ENCODE results near the gene HIGD1B. TPM values are rescaled to one million over a fixed set of nuclear protein-coding genes. Genes with fewer than 3 reads are reported as not detected.

The HIGD1B gene
- polyA plus RNA-seq, 1 donor from 2014 or later, result not detected

DNA sequence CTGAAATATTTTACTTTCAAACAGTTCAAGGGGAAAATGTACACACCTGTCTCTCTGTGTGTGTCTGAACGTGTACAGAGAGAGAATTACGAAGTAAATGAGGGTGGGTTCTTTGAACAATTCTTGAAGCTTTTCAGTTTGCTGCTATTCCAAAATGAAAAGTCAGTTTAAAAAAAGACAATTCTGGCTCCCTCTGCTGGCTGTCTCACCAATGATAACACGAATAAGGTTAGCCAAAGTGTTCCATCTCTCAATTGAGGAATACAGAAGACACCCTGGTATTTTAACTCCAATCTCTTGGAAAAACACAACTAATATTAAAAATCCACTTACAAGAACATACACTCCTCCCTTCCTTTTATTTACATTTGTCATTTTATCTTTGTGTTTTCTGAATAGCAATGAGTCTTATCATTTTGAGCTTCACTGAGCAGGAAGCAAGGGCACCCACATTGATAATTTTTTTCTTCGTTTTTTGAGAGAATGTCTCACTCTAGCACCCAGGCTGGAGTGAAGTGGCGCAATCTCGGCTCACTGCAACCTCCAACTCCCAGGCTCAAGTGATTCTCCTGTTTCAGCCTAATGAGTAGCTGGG lies 31.0 kb downstream of the HIGD1B start:
- H3K4me3 ChIP-seq (ENCODE audit: low read length), result no peak overlapping the region
- no peaks in the 10 kb centered on the region for H3K79me2 ChIP-seq (replicated peaks; ENCODE audit: insufficient read depth, low read length)
- no peak overlapping the region for H3K4me2 ChIP-seq (ENCODE audit: low read length)
- no peak overlapping the region for H3K27ac ChIP-seq (ENCODE audit: low read length)
- H3K9me2 ChIP-seq (ENCODE audit: insufficient read depth, low read length), result no peaks in the 10 kb centered on the region
- no peaks in the 10 kb centered on the region for H3K36me3 ChIP-seq (ENCODE audit: insufficient read depth, low read length)
- H3K27me3 ChIP-seq (ENCODE audit: insufficient read depth, low read depth, low read length), result no peaks in the 10 kb centered on the region
- no peaks in the 10 kb centered on the region for H3F3A ChIP-seq (ENCODE audit: insufficient read depth, low read length, poor library complexity, severe bottlenecking)
- H2AFZ ChIP-seq (ENCODE audit: low read depth, low read length), result no peak overlapping the region
- TF ChIP-seq, protein P1, sequence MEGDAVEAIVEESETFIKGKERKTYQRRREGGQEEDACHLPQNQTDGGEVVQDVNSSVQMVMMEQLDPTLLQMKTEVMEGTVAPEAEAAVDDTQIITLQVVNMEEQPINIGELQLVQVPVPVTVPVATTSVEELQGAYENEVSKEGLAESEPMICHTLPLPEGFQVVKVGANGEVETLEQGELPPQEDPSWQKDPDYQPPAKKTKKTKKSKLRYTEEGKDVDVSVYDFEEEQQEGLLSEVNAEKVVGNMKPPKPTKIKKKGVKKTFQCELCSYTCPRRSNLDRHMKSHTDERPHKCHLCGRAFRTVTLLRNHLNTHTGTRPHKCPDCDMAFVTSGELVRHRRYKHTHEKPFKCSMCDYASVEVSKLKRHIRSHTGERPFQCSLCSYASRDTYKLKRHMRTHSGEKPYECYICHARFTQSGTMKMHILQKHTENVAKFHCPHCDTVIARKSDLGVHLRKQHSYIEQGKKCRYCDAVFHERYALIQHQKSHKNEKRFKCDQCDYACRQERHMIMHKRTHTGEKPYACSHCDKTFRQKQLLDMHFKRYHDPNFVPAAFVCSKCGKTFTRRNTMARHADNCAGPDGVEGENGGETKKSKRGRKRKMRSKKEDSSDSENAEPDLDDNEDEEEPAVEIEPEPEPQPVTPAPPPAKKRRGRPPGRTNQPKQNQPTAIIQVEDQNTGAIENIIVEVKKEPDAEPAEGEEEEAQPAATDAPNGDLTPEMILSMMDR (IDR thresholded peaks at IDR 0.05; ENCODE audit: poor library complexity, severe bottlenecking), result peak; percentile 67
- TF ChIP-seq TAF1 (IDR thresholded peaks at IDR 0.05; ENCODE audit: low read depth) (no peak), EP300 (conservative IDR thresholded peaks at IDR 0.05; ENCODE audit: poor library complexity, severe bottlenecking) (no peak), RAD21 (conservative IDR thresholded peaks at IDR 0.05) (peak; percentile 56), SMC3 (conservative IDR thresholded peaks at IDR 0.05; ENCODE audit: poor library complexity) (peak; percentile 73)
- H3K9ac ChIP-seq (ENCODE audit: low read length), result no peak overlapping the region
- H4K20me1 ChIP-seq (ENCODE audit: insufficient read depth), result no peaks in the 10 kb centered on the region
- no peaks in the 10 kb centered on the region for H3K9me3 ChIP-seq (ENCODE audit: low read length)

DNA sequence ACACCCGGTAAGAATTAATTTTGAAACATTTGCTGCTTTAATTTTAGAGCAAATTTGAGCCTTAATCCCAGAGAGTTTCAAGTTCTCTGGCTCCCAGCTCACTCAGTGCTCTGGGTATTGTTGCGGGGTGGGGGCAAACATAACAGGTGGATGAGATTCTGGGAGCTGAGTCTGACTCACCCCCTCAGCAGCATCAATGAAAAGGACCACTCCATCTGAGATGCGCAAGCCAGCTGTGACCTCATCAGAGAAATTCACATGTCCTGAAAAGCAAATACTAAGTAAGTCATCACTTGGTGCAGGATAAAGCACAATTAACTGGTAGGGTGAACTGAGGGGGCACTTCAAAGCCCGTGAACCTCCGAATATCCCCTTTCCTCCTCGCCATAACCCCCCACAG lies 31.7 kb downstream of the HIGD1B start:
- Histone ChIP-seq H4K20me1 (ENCODE audit: insufficient read depth) (no peaks in the 10 kb centered on the region), H3K9me2 (ENCODE audit: insufficient read depth, low read length) (no peaks in the 10 kb centered on the region), H3K4me3 (ENCODE audit: low read length) (no peak overlapping the region), H3K79me2 (replicated peaks; ENCODE audit: insufficient read depth, low read length) (no peaks in the 10 kb centered on the region), H3F3A (ENCODE audit: insufficient read depth, low read length, poor library complexity, severe bottlenecking) (no peaks in the 10 kb centered on the region), H3K4me2 (ENCODE audit: low read length) (no peak overlapping the region), H2AFZ (ENCODE audit: low read depth, low read length) (no peak overlapping the region), H3K27ac (ENCODE audit: low read length) (no peak overlapping the region), H3K36me3 (ENCODE audit: insufficient read depth, low read length) (no peaks in the 10 kb centered on the region), H3K9ac (ENCODE audit: low read length) (no peak overlapping the region), H3K27me3 (ENCODE audit: insufficient read depth, low read depth, low read length) (no peaks in the 10 kb centered on the region), H3K9me3 (ENCODE audit: low read length) (no peaks in the 10 kb centered on the region)
- TF ChIP-seq RAD21 (conservative IDR thresholded peaks at IDR 0.05) (no peak), MXI1 (conservative IDR thresholded peaks at IDR 0.05; ENCODE audit: poor library complexity, severe bottlenecking) (no peak), EP300 (conservative IDR thresholded peaks at IDR 0.05; ENCODE audit: poor library complexity, severe bottlenecking) (no peak), TAF1 (IDR thresholded peaks at IDR 0.05; ENCODE audit: low read depth) (no peak)

DNA sequence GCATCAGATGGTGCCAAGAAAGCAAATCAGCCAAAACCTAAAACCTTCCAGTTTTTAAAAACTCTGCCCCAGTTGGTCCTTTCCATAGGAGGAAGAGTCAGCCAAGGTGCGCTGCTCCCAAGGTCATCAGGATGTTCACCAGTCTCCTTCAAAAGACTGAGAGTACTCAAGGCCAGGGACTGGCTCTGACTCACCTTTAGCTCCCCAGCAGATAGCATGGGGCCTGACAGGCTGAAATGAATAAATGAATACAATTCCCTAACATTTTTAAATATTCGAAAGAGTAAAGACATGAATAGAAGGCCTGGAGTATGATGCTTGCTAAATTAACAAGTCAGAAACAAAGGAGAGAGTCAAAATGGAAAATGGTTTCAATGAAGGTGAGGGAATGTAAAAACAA lies 32.4 kb downstream of the HIGD1B start:
- no peak for TF ChIP-seq RAD21 (conservative IDR thresholded peaks at IDR 0.05)
- no peak for TF ChIP-seq POLR2AphosphoS5 (IDR thresholded peaks at IDR 0.05)
- no peak for TF ChIP-seq MXI1 (conservative IDR thresholded peaks at IDR 0.05; ENCODE audit: poor library complexity, severe bottlenecking)
- no peak for TF ChIP-seq EP300 (conservative IDR thresholded peaks at IDR 0.05; ENCODE audit: poor library complexity, severe bottlenecking)
- TF ChIP-seq, protein P1 (IDR thresholded peaks at IDR 0.05; ENCODE audit: poor library complexity, severe bottlenecking), result no peak
- TF ChIP-seq TAF1 (IDR thresholded peaks at IDR 0.05; ENCODE audit: low read depth), result no peak
- TF ChIP-seq EZH2 (IDR thresholded peaks at IDR 0.05; ENCODE audit: borderline replicate concordance, insufficient read depth, low read length, poor library complexity, severe bottlenecking), result no peak
- no peak for TF ChIP-seq SMC3 (conservative IDR thresholded peaks at IDR 0.05; ENCODE audit: poor library complexity)
- TF ChIP-seq, protein P2, sequence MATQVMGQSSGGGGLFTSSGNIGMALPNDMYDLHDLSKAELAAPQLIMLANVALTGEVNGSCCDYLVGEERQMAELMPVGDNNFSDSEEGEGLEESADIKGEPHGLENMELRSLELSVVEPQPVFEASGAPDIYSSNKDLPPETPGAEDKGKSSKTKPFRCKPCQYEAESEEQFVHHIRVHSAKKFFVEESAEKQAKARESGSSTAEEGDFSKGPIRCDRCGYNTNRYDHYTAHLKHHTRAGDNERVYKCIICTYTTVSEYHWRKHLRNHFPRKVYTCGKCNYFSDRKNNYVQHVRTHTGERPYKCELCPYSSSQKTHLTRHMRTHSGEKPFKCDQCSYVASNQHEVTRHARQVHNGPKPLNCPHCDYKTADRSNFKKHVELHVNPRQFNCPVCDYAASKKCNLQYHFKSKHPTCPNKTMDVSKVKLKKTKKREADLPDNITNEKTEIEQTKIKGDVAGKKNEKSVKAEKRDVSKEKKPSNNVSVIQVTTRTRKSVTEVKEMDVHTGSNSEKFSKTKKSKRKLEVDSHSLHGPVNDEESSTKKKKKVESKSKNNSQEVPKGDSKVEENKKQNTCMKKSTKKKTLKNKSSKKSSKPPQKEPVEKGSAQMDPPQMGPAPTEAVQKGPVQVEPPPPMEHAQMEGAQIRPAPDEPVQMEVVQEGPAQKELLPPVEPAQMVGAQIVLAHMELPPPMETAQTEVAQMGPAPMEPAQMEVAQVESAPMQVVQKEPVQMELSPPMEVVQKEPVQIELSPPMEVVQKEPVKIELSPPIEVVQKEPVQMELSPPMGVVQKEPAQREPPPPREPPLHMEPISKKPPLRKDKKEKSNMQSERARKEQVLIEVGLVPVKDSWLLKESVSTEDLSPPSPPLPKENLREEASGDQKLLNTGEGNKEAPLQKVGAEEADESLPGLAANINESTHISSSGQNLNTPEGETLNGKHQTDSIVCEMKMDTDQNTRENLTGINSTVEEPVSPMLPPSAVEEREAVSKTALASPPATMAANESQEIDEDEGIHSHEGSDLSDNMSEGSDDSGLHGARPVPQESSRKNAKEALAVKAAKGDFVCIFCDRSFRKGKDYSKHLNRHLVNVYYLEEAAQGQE (IDR thresholded peaks at IDR 0.05; ENCODE audit: borderline replicate concordance), result no peak
- Histone ChIP-seq H4K20me1 (ENCODE audit: insufficient read depth) (no peaks in the 10 kb centered on the region), H3K36me3 (ENCODE audit: insufficient read depth, low read length) (no peaks in the 10 kb centered on the region), H3K9ac (ENCODE audit: low read length) (no peak overlapping the region), H3K27ac (ENCODE audit: low read length) (no peak overlapping the region), H3K79me2 (replicated peaks; ENCODE audit: insufficient read depth, low read length) (no peaks in the 10 kb centered on the region), H3F3A (ENCODE audit: insufficient read depth, low read length, poor library complexity, severe bottlenecking) (no peaks in the 10 kb centered on the region), H3K4me3 (ENCODE audit: low read length) (no peak overlapping the region), H3K9me2 (ENCODE audit: insufficient read depth, low read length) (no peaks in the 10 kb centered on the region), H3K9me3 (ENCODE audit: low read length) (no peaks in the 10 kb centered on the region), H3K27me3 (ENCODE audit: insufficient read depth, low read depth, low read length) (no peaks in the 10 kb centered on the region), H3K4me2 (ENCODE audit: low read length) (no peak overlapping the region), H2AFZ (ENCODE audit: low read depth, low read length) (no peak overlapping the region)

All from neural cell (in vitro differentiated cells).